ENCODE measurements around the gene GPR62. TPM values are rescaled to one million over a fixed set of nuclear protein-coding genes. Genes with fewer than 3 reads are reported as not detected.

GPR62 gene
- total RNA-seq, 1 experiment from 2014 or later = not detected

- in situ Hi-C loops (cut with HindIII; ENCODE audit: low pct_unique_long_range_greater_than_20kb, low sequenced_read_pairs) (no loop called here), intact Hi-C loops (cut with micrococcal nuclease; ENCODE audit: unreplicated experiment) (no loop called here)
Measured at GRCh38 chr3:51946796-51947195, 8.4 kb upstream of the GPR62 start.

DNA sequence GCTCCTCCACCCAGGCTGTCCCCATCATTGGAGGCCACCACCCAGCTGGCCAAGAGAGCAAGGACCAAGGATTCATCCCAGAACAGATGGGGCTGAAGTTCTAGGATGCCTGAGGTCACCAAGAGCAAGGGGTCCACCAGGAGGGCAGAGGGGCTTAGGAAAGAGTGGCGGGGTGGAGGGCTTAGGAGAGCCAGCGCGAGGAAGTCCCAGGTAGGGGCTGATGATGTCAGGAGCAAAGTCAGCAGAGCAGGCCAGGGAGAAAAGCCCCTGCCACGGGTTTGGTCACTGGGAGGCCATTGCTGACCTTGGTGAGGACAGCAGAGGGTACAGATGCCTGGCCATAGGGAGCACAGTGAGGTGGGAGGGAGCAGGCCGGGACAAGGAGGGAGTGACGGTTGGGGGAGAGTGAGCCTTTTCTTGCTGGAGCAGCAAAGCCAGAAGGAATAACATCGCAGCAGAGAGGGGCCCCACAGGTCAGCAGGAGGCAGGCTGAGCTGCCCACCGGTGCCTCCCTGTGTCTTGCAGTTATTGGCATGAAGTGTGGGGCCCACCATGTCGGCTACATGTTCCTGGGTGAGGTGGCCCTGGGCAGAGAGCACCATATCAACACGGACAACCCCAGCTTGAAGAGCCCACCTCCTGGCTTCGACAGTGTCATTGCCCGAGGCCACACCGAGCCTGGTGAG lies 7.8 kb upstream of the GPR62 start:
- intact Hi-C loops (cut with micrococcal nuclease; ENCODE audit: unreplicated experiment) = no loop called here
- Histone ChIP-seq H3K27ac (ENCODE audit: low read length) (no peak overlapping the region), H3K4me3 (ENCODE audit: low read depth in 2 of 2, low read length in 2 of 2) (no peak overlapping the region), H3K27me3 (ENCODE audit: control insufficient read depth, insufficient read depth, low read length) (no peaks in the 10 kb centered on the region), H3K36me3 (ENCODE audit: control insufficient read depth, insufficient read depth, low read length) (no peaks in the 10 kb centered on the region; the same call in 1 of the 2 replicates), H3K9me3 (ENCODE audit: control insufficient read depth, insufficient read depth, low read depth, low read length) (no peaks in the 10 kb centered on the region), H3K4me1 (ENCODE audit: control insufficient read depth, insufficient read depth, low read length) (peaks cover 7% of the 10 kb centered on the region; the same call in 1 of the 2 replicates)
- BruUV-seq (replicated peaks) = no TSS peak
- CTCF ChIA-PET = no interaction called here
- no peak for DNase-seq (ENCODE audit: low read depth, low spot score)
- TF ChIP-seq SIN3A (IDR thresholded peaks at IDR 0.05; ENCODE audit: borderline replicate concordance, insufficient read depth, low read depth, low read length) (no peak), TCF7L2 (IDR thresholded peaks at IDR 0.05; ENCODE audit: low read depth, low read length) (no peak), POLR2AphosphoS5 (IDR thresholded peaks at IDR 0.05; ENCODE audit: low read depth, low read length) (no peak)
- TF ChIP-seq, protein P1, sequence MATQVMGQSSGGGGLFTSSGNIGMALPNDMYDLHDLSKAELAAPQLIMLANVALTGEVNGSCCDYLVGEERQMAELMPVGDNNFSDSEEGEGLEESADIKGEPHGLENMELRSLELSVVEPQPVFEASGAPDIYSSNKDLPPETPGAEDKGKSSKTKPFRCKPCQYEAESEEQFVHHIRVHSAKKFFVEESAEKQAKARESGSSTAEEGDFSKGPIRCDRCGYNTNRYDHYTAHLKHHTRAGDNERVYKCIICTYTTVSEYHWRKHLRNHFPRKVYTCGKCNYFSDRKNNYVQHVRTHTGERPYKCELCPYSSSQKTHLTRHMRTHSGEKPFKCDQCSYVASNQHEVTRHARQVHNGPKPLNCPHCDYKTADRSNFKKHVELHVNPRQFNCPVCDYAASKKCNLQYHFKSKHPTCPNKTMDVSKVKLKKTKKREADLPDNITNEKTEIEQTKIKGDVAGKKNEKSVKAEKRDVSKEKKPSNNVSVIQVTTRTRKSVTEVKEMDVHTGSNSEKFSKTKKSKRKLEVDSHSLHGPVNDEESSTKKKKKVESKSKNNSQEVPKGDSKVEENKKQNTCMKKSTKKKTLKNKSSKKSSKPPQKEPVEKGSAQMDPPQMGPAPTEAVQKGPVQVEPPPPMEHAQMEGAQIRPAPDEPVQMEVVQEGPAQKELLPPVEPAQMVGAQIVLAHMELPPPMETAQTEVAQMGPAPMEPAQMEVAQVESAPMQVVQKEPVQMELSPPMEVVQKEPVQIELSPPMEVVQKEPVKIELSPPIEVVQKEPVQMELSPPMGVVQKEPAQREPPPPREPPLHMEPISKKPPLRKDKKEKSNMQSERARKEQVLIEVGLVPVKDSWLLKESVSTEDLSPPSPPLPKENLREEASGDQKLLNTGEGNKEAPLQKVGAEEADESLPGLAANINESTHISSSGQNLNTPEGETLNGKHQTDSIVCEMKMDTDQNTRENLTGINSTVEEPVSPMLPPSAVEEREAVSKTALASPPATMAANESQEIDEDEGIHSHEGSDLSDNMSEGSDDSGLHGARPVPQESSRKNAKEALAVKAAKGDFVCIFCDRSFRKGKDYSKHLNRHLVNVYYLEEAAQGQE (IDR thresholded peaks at IDR 0.05; ENCODE audit: insufficient read depth in 1 of 2, low read depth in 2 of 2, low read length in 1 of 2) = no peak
- TF ChIP-seq, protein P2, sequence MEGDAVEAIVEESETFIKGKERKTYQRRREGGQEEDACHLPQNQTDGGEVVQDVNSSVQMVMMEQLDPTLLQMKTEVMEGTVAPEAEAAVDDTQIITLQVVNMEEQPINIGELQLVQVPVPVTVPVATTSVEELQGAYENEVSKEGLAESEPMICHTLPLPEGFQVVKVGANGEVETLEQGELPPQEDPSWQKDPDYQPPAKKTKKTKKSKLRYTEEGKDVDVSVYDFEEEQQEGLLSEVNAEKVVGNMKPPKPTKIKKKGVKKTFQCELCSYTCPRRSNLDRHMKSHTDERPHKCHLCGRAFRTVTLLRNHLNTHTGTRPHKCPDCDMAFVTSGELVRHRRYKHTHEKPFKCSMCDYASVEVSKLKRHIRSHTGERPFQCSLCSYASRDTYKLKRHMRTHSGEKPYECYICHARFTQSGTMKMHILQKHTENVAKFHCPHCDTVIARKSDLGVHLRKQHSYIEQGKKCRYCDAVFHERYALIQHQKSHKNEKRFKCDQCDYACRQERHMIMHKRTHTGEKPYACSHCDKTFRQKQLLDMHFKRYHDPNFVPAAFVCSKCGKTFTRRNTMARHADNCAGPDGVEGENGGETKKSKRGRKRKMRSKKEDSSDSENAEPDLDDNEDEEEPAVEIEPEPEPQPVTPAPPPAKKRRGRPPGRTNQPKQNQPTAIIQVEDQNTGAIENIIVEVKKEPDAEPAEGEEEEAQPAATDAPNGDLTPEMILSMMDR (IDR thresholded peaks at IDR 0.05) = no peak
- no peak for ATAC-seq
- POLR2A ChIA-PET = no interaction called here
- in situ Hi-C loops (cut with HindIII; ENCODE audit: low pct_unique_long_range_greater_than_20kb, low sequenced_read_pairs) = no loop called here

More at GRCh38 chr3:51946796-51947195, 8.4 kb upstream of the GPR62 start:
- Histone ChIP-seq H3K36me3 (ENCODE audit: control insufficient read depth, insufficient read depth, low read length) (no peaks in the 10 kb centered on the region; the same call in 1 of the 2 replicates), H3K4me3 (ENCODE audit: low read depth in 2 of 2, low read length in 2 of 2) (no peak overlapping the region), H3K4me1 (ENCODE audit: control insufficient read depth, insufficient read depth, low read length) (peaks cover 7% of the 10 kb centered on the region; the same call in 1 of the 2 replicates), H3K27ac (ENCODE audit: low read length) (no peak overlapping the region), H3K9me3 (ENCODE audit: control insufficient read depth, insufficient read depth, low read depth, low read length) (no peaks in the 10 kb centered on the region), H3K27me3 (ENCODE audit: control insufficient read depth, insufficient read depth, low read length) (no peaks in the 10 kb centered on the region)
- DNase-seq (ENCODE audit: low read depth, low spot score) (no peak), ATAC-seq (no peak)
- CTCF ChIA-PET = no interaction called here
- BruUV-seq (replicated peaks) = no TSS peak
- TF ChIP-seq POLR2AphosphoS5 (IDR thresholded peaks at IDR 0.05; ENCODE audit: low read depth, low read length) = no peak
- TF ChIP-seq, protein P1 (IDR thresholded peaks at IDR 0.05; ENCODE audit: insufficient read depth in 1 of 2, low read depth in 2 of 2, low read length in 1 of 2) = no peak
- no peak for TF ChIP-seq TCF7L2 (IDR thresholded peaks at IDR 0.05; ENCODE audit: low read depth, low read length)
- TF ChIP-seq, protein P2 (IDR thresholded peaks at IDR 0.05) = no peak
- TF ChIP-seq SIN3A (IDR thresholded peaks at IDR 0.05; ENCODE audit: borderline replicate concordance, insufficient read depth, low read depth, low read length) = no peak
- POLR2A ChIA-PET = interaction anchor here (0.6 kb wide), 1 partner anchor 11 kb away, joined by 3 read pairs; no protein-coding TSS in a partner anchor

Measured in Panc1 (cell line).